ENCODE data around the gene KCNK18.

DNA sequence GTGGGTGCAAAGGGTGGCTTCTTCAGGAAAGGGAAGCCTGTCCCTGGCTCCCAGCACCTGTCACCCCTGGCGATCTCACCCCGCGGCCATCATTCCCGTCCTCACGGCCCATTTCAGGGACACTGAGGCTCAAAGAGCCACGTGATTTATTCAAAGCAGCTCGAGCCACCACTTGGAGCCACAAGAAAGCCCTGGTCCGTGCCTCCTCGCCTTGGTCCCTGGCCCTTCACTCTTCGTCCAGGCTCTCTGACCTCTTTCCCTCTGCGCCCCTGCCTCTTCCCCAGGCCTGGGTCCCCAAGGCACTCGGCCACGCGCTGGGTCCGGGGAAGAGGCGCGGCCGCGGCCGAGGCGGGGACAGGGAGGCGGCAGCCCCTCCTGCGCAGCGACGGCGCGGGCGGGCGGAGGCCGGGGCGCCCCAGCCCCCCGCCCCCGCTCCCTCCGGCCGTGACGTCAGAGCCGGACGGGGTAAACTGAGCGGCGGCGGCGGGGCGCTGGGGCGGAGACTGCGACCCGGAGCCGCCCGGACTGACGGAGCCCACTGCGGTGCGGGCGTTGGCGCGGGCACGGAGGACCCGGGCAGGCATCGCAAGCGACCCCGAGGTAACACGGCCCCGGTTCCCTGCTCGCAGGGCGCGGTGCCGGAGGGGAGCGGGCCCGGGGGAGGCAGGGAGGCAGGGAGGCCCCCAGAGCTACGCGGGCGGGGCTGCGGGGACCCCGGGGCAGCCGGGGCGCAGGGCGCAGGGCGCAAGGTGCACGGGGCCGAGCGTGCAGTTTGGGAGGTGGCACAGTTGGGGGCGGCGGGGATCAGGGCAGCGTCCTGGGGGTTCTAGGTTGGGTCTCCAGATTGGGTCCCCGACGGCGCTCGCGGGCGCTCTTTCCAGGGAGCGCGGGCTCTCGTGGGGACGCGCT is 43.6 kb downstream of the KCNK18 start, which contains the start of gene SLC18A2:
- TF ChIP-seq, protein P1, sequence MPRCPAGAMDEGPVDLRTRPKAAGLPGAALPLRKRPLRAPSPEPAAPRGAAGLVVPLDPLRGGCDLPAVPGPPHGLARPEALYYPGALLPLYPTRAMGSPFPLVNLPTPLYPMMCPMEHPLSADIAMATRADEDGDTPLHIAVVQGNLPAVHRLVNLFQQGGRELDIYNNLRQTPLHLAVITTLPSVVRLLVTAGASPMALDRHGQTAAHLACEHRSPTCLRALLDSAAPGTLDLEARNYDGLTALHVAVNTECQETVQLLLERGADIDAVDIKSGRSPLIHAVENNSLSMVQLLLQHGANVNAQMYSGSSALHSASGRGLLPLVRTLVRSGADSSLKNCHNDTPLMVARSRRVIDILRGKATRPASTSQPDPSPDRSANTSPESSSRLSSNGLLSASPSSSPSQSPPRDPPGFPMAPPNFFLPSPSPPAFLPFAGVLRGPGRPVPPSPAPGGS (IDR thresholded peaks at IDR 0.05), result no peak
- TF ChIP-seq KDM5A (IDR thresholded peaks at IDR 0.05), result no peak
- no peak for TF ChIP-seq POLR2A (IDR thresholded peaks at IDR 0.05; ENCODE audit: low read length)
- TF ChIP-seq, protein P2, sequence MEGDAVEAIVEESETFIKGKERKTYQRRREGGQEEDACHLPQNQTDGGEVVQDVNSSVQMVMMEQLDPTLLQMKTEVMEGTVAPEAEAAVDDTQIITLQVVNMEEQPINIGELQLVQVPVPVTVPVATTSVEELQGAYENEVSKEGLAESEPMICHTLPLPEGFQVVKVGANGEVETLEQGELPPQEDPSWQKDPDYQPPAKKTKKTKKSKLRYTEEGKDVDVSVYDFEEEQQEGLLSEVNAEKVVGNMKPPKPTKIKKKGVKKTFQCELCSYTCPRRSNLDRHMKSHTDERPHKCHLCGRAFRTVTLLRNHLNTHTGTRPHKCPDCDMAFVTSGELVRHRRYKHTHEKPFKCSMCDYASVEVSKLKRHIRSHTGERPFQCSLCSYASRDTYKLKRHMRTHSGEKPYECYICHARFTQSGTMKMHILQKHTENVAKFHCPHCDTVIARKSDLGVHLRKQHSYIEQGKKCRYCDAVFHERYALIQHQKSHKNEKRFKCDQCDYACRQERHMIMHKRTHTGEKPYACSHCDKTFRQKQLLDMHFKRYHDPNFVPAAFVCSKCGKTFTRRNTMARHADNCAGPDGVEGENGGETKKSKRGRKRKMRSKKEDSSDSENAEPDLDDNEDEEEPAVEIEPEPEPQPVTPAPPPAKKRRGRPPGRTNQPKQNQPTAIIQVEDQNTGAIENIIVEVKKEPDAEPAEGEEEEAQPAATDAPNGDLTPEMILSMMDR (IDR thresholded peaks at IDR 0.05), result no peak
- TF ChIP-seq, protein P3, sequence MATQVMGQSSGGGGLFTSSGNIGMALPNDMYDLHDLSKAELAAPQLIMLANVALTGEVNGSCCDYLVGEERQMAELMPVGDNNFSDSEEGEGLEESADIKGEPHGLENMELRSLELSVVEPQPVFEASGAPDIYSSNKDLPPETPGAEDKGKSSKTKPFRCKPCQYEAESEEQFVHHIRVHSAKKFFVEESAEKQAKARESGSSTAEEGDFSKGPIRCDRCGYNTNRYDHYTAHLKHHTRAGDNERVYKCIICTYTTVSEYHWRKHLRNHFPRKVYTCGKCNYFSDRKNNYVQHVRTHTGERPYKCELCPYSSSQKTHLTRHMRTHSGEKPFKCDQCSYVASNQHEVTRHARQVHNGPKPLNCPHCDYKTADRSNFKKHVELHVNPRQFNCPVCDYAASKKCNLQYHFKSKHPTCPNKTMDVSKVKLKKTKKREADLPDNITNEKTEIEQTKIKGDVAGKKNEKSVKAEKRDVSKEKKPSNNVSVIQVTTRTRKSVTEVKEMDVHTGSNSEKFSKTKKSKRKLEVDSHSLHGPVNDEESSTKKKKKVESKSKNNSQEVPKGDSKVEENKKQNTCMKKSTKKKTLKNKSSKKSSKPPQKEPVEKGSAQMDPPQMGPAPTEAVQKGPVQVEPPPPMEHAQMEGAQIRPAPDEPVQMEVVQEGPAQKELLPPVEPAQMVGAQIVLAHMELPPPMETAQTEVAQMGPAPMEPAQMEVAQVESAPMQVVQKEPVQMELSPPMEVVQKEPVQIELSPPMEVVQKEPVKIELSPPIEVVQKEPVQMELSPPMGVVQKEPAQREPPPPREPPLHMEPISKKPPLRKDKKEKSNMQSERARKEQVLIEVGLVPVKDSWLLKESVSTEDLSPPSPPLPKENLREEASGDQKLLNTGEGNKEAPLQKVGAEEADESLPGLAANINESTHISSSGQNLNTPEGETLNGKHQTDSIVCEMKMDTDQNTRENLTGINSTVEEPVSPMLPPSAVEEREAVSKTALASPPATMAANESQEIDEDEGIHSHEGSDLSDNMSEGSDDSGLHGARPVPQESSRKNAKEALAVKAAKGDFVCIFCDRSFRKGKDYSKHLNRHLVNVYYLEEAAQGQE (IDR thresholded peaks at IDR 0.05), result no peak

Data from A549 (cell line).